Astrocyte (in vitro differentiated cells and primary cell): Measurements from ENCODE around the gene NOP56. TPM values are rescaled to one million over a fixed set of nuclear protein-coding genes. Genes with fewer than 3 reads are reported as not detected.

Experiments used
- DNase-seq: peaks from one replicate; pipeline ENCODE4 v3.0.0-alpha.2; 2010; ENCODE audit warnings: low read depth
- FAIRE-seq: peaks from 2 replicates; lab custom pipeline; 2011; peaks lifted over from hg19 to GRCh38; lab: Jason Lieb, UNC
- H2AFZ ChIP-seq: 2 replicates; pipeline ENCODE4 v1.6.0; 2012; ENCODE audit warnings: low read depth, low read length, inconsistent platforms
- H3K27ac ChIP-seq: 2 replicates; pipeline ENCODE4 v1.5.1; 2011; ENCODE audit warnings: low read depth, low read length, inconsistent platforms
- H3K27me3 ChIP-seq: 2 replicates; pipeline ENCODE4 v1.6.0; 2011; ENCODE audit warnings: low read length, inconsistent platforms; ENCODE audit not compliant: insufficient read depth
- H3K36me3 ChIP-seq: 2 replicates; pipeline ENCODE4 v1.5.1; 2011; ENCODE audit warnings: low read length, inconsistent platforms; ENCODE audit not compliant: insufficient read depth
- H3K4me1 ChIP-seq: 2 replicates; pipeline ENCODE4 v1.5.1; 2011; ENCODE audit warnings: low read length, inconsistent platforms; ENCODE audit not compliant: insufficient read depth
- H3K4me2 ChIP-seq: 2 replicates; pipeline ENCODE4 v1.6.0; 2012; ENCODE audit warnings: low read length, inconsistent platforms
- H3K4me3 ChIP-seq: 2 replicates; pipeline ENCODE4 v1.5.1; 2011; ENCODE audit warnings: low read depth, mild to moderate bottlenecking, low read length, inconsistent platforms; ENCODE audit not compliant: insufficient read depth
- H3K79me2 ChIP-seq: 2 replicates; pipeline ENCODE4 v1.6.0; 2012; ENCODE audit warnings: mild to moderate bottlenecking, low read length, inconsistent platforms; ENCODE audit not compliant: insufficient read depth
- H3K9ac ChIP-seq: 2 replicates; pipeline ENCODE4 v1.6.0; 2012; ENCODE audit warnings: mild to moderate bottlenecking, low read length, inconsistent platforms
- H3K9me3 ChIP-seq: 2 replicates; pipeline ENCODE4 v1.5.1; 2012; ENCODE audit warnings: low read depth, mild to moderate bottlenecking, low read length, inconsistent platforms; ENCODE audit not compliant: insufficient read depth
- H4K20me1 ChIP-seq: 2 replicates; pipeline ENCODE4 v1.6.0; 2012; ENCODE audit warnings: low read length, inconsistent platforms; ENCODE audit not compliant: insufficient read depth
- H3K27ac Mint-ChIP-seq: one replicate; pipeline ENCODE4 v1.8.0; 2021; ENCODE audit warnings: mild to moderate bottlenecking, mixed read lengths; ENCODE audit not compliant: unreplicated experiment
- H3K27me3 Mint-ChIP-seq: one replicate; pipeline ENCODE4 v1.8.0; 2021; ENCODE audit warnings: low read depth, mixed read lengths; ENCODE audit not compliant: unreplicated experiment
- H3K36me3 Mint-ChIP-seq: one replicate; pipeline ENCODE4 v1.8.0; 2021; ENCODE audit warnings: low read depth, mixed read lengths; ENCODE audit not compliant: unreplicated experiment
- H3K4me1 Mint-ChIP-seq: one replicate; pipeline ENCODE4 v1.8.0; 2021; ENCODE audit warnings: low read depth, mixed read lengths; ENCODE audit not compliant: unreplicated experiment
- H3K4me3 Mint-ChIP-seq: one replicate; pipeline ENCODE4 v1.8.0; 2021; ENCODE audit warnings: mild to moderate bottlenecking, moderate library complexity, mixed read lengths; ENCODE audit not compliant: unreplicated experiment
- H3K9me3 Mint-ChIP-seq: one replicate; pipeline ENCODE4 v1.8.0; 2021; ENCODE audit warnings: mild to moderate bottlenecking, mixed read lengths; ENCODE audit not compliant: unreplicated experiment
- CTCF ChIP-seq: IDR thresholded peaks from 2 replicates; pipeline ENCODE4 v1.5.1; 2011; ENCODE audit warnings: low read depth, mild to moderate bottlenecking, inconsistent platforms, low read length, moderate library complexity; ENCODE audit not compliant: insufficient read depth
- EZH2 ChIP-seq: IDR thresholded peaks from 2 replicates; pipeline ENCODE4 v1.6.1; 2012; ENCODE audit warnings: mild to moderate bottlenecking, low read length, inconsistent platforms; ENCODE audit not compliant: insufficient read depth
- total RNA-seq: library from RNA; stranded (reverse); gene quantifications from 2 replicates; pipeline ENCODE4 v1.2.1, GENCODE V29; 2021

Gene NOP56
- total RNA-seq, 1 donor from 2014 or later, result 292 TPM

GRCh38 chr20:2631228-2631627, 21.2 kb upstream of the NOP56 start:
- H3K27me3 ChIP-seq, result no peaks in the 10 kb centered on the region

GRCh38 chr20:2633381-2633780, 19.1 kb upstream of the NOP56 start:
- Histone ChIP-seq H2AFZ (no peak overlapping the region), H4K20me1 (no peaks in the 10 kb centered on the region), H3K4me2 (no peak overlapping the region), H3K4me1 (no peaks in the 10 kb centered on the region), H3K36me3 (no peaks in the 10 kb centered on the region), H3K9ac (no peak overlapping the region), H3K79me2 (no peaks in the 10 kb centered on the region), H3K27me3 (no peaks in the 10 kb centered on the region), H3K9me3 (no peaks in the 10 kb centered on the region), H3K4me3 (no peak overlapping the region), H3K27ac (no peak overlapping the region)
- peaks cover 21% of the 10 kb centered on the region for H3K27me3 Mint-ChIP-seq
- no peak for FAIRE-seq
- no peaks in the 10 kb centered on the region for H3K36me3 Mint-ChIP-seq
- no peak overlapping the region for H3K4me3 Mint-ChIP-seq
- TF ChIP-seq EZH2, result no peak
- no peak for TF ChIP-seq CTCF
- no peaks in the 10 kb centered on the region for H3K9me3 Mint-ChIP-seq
- H3K4me1 Mint-ChIP-seq, result no peaks in the 10 kb centered on the region
- no peak overlapping the region for H3K27ac Mint-ChIP-seq
- no peak for DNase-seq

More at GRCh38 chr20:2631228-2631627, 21.2 kb upstream of the NOP56 start:
- no peaks in the 10 kb centered on the region for H3K4me1 ChIP-seq
- no peak overlapping the region for H3K27ac Mint-ChIP-seq
- peaks cover 8% of the 10 kb centered on the region for H3K9me3 ChIP-seq
- H3K9me3 Mint-ChIP-seq, result peaks cover 3% of the 10 kb centered on the region
- H2AFZ ChIP-seq, result no peak overlapping the region
- FAIRE-seq (no peak), DNase-seq (no peak)
- H4K20me1 ChIP-seq, result no peaks in the 10 kb centered on the region
- H3K36me3 ChIP-seq, result no peaks in the 10 kb centered on the region
- no peaks in the 10 kb centered on the region for H3K4me1 Mint-ChIP-seq
- no peak overlapping the region for H3K4me3 Mint-ChIP-seq
- H3K79me2 ChIP-seq, result no peaks in the 10 kb centered on the region
- H3K27ac ChIP-seq, result no peak overlapping the region
- H3K9ac ChIP-seq, result no peak overlapping the region
- peaks cover 19% of the 10 kb centered on the region for H3K27me3 Mint-ChIP-seq
- no peak for TF ChIP-seq CTCF
- TF ChIP-seq EZH2, result no peak
- H3K4me3 ChIP-seq, result no peak overlapping the region
- no peak overlapping the region for H3K4me2 ChIP-seq
- no peaks in the 10 kb centered on the region for H3K36me3 Mint-ChIP-seq

- Histone ChIP-seq H3K36me3 (no peaks in the 10 kb centered on the region), H3K79me2 (no peaks in the 10 kb centered on the region), H3K4me2 (no peak overlapping the region), H3K4me3 (no peak overlapping the region), H3K27me3 (no peaks in the 10 kb centered on the region), H2AFZ (no peak overlapping the region), H4K20me1 (no peaks in the 10 kb centered on the region), H3K9me3 (no peaks in the 10 kb centered on the region), H3K27ac (no peak overlapping the region), H3K4me1 (no peaks in the 10 kb centered on the region), H3K9ac (no peak overlapping the region)
- Mint-ChIP-seq H3K27ac (no peak overlapping the region), H3K9me3 (no peaks in the 10 kb centered on the region), H3K27me3 (peaks cover 24% of the 10 kb centered on the region), H3K4me3 (no peak overlapping the region), H3K4me1 (no peaks in the 10 kb centered on the region), H3K36me3 (peaks cover 7% of the 10 kb centered on the region)
- TF ChIP-seq EZH2 (no peak), CTCF (no peak)
- FAIRE-seq, result no peak
- no peak for DNase-seq
Measured at GRCh38 chr20:2637246-2637645, 15.2 kb upstream of the NOP56 start.
